Amniotic epithelial cell (primary cell): ENCODE results near the gene ZKSCAN1.
"Not testable (repeated sequence)": the region's sequence is repeated elsewhere in the genome, so short reads cannot be mapped to it uniquely, and the experiment has no call there.

Source experiments
- DNase-seq: peaks from one replicate; pipeline ENCODE4 v3.0.0-alpha.2; 2010; ENCODE audit warnings: low read depth

The ZKSCAN1 gene

DNA sequence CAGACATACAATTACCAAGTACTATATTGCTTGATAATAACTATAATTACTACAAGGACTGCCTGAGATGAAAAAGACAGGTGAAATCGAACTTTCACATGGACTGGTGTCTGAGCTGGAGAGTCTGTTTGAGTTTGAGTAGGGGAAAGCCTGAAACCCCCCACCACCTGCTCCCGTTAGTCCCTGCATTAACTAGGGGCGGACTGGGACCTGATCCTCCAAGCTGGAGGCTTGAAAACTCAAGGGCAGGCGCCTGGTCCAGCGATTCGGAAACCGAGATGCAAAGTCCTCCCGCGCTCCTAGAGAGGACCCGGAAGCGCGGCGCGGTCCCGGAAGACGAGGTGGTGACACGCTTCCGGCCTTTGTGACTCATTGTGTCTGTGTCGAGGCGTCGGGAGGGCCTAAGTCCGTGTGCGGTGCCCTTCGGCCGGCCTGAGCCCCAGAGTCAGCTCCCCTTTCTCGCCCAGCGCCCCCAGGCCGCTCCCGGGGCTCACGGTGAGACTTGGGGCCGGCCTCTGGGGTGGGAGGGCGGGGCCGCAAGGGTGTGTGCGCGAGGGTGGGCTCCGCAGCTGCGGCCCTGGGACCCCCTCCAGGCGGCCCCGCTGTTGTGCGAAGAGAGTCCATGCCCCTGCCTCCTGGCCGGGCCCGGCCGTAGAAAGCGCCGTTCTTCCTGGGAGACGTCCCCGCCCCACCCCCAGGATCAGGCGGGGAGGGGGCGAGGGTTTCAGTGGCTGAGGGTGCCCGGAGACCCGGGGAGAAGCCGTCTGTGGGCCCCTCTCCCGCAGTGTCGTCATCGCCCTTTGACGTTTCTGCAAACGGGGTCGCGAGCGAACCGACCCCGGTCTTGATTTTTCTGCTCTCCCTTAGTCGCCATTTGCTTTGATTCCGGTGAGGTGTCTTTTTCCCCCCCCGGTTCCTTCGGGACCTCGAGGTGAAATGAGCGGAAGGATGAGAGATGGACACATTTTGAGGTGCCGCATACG lies at the start of gene ZKSCAN1:
Gene ZKSCAN1 (plus strand): TSS at position 365 of the 983 bp plus-strand sequence. CDS start 7,911 bp downstream, outside the sequence.
- peak; percentile 90 for DNase-seq

DNA sequence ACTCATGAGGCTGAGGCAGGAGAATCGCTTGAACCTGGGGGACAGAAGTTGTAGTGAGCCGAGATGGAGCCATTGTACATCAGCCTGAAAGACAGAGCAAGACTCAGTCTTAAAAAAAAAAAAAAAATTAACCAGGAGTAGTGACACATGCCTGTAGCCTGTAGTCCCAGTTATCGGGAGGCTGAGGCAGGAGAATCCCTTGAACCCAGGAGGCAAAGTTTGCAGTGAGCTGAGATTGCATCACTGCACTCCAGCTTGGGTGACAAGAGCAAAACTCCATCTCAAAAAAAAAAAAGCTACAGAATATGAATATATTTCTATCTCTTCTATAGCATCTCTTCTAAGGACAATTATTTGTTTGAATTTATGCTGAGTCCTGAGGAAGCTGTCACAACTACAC lies 46.1 kb upstream of the ZKSCAN1 start:
- no peak for DNase-seq

DNA sequence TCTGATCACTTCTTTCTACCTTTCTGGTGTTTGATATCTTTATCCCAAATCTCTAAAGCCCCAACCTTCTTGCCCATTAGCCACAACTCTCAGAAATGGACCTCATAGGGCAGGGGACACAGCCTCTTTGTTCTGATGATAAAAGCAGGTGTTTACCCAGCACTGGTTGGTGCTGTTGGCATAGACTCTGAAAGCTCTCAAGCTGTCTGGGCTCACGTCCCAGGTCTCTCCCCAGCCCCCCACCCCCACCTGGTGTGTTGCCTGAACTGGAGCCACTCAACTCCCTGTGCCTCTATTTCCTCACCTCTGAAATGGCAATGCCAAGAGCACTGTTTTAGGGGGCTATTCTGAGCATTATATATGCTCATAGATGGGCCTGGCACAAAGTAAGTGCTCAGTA lies 45.6 kb upstream of the ZKSCAN1 start:
- not testable (repeated sequence) for DNase-seq

DNA sequence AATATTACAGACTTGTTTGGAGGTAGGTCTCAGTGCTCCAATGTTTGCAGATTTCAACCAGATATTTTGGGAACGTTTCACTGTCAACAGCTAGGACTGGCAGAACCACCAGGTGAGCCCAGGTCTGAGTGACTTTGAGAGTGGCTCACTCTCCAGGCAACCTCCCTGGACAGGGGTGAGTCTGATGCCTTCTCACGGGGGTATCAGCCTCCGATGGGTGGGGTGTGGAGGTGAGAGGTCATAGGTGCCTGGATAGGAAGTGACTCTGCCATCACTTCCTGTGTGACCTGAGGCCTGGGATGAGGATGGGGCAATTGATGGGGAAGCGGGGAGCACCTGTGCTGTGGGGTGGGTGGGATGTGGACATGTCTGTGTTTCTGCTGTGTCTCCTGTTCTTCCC lies 44.2 kb upstream of the ZKSCAN1 start:
- no peak for DNase-seq

DNA sequence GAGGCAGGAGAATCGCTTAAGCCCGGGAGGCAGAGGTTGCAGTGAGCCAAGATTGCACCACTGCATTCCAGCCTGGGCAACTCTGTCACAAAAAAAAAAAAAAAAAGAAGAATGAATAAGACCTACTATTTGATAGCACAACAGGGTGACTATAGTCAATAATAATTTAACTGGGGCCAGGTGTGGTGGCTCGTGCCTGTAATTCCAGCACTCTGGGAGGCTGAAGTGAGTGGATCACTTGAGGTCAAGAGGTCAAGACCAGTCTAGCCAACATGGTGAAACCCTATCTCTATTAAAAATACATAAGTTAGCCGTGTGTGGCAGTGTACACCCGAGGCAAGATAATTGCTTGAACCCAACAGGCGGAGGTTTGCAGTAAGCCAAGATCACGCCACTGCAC lies 41.6 kb upstream of the ZKSCAN1 start:
- DNase-seq: not testable (repeated sequence)

DNA sequence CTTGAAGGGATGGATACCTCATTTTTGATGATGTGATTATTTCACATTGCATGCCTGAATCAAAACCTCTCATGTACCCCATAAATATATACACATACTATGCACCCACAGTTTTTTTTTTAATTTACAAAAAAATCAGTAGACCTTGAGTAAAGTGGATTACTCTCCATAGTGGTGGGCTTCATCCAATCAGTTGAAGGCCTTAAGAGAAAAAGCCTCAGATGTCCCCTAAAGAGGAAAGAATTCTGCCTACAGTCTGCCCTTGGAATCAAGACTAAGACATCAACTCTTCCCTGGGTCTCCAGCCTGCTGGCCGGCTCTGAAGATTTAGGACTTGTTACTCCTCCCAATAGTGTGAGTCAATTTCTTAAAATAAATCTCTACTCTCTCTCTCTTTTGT lies 40.7 kb upstream of the ZKSCAN1 start:
- DNase-seq: no peak

DNA sequence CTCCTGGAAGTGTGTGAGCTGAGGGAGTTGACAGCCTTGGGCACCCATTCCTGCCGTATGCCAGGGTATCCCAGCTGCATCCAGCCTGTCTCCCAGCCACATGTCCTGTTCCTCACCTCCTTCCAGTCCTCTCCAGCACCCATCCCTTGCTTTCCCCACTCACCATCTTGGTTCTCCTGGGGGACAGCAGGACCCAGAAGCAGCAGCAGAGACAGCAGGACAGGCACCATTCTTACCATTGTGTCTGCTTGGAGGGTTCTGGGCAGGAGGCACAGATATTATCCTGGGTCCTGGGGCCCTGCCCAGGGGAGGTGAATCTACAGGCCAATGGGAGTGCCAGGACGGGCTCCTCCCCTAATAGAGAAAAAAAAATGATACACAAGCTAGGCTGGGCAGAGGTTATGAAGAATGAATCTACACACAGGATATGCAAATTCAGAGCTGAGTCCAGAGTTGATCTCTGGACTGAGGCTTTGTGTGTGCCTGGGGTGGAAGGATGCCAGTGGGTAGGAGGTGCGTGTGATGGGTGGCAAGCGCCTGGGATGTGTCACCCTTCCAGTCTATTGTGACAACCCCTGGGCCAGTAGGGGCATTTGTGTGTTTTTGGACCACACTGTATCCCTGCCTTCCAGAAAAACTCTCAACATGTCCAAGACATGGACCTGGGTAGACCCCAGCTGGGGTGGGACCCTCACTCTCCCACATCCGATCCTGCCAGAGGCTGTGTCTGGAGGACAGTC lies 39.4 kb upstream of the ZKSCAN1 start, which contains the start of gene AZGP1:
Gene AZGP1 (minus strand): TSS at position 250 of the 740 bp plus-strand sequence. CDS start 11 bp downstream, at position 239.
- peak; percentile 19 for DNase-seq

DNA sequence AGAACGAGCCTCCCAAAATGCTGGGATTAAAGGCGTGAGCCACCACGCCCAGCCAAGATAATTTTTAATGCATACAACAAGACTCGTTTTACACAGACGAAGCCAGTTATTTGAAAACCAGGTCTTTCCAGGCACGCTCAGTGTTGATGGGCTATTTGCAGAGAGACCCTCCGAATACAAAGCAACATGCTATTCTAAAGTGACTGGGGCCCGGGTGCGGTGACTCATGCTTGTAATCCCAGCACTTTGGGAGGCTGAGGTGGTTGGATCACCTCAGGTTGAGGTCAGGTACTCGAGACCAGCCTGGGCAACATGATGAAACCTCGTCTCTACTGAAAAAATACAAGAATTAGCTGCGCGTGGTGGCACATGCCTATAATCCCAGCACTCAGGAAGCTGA lies 38.8 kb upstream of the ZKSCAN1 start:
- DNase-seq: no peak

DNA sequence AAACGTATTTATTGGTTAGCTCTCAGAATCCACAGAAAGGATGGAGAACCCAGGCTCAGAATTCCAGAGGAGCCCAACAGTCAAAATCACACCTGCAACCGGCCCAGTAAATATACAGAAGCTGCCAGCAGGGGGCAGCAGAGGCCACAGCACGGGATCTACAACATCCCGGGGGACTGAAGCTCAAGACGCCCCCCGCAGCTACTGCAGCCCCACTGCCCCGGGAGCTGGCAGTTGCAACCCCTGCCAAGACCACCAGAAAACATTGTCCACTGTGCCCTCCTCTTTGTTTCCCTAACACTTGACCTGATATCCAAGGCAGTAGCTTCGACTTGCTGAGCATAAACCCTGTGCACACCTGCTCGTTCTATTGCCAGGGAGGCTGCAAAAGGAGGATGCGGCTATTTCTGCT lies 35.6 kb upstream of the ZKSCAN1 start:
- not testable (repeated sequence) for DNase-seq

DNA sequence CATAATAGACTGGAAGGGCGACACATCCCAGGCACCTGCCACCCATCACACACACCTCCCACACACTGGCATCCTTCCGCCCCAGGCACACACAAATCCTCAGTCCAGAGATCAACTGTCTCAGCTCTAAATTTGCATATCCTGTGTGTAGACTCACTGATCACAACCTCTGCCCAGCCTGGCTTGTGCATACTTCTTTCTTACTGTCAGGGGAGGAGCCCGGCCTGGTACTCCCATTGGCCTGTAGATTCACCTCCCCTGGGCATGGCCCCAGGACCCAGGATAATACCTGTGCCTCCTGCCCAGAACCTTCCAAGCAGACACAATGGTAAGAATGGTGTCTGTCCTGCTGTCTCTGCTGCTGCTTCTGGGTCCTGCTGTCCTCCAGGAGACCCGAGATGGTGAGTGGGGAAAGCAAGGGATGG lies 34.9 kb upstream of the ZKSCAN1 start:
- DNase-seq: not testable (repeated sequence)

DNA sequence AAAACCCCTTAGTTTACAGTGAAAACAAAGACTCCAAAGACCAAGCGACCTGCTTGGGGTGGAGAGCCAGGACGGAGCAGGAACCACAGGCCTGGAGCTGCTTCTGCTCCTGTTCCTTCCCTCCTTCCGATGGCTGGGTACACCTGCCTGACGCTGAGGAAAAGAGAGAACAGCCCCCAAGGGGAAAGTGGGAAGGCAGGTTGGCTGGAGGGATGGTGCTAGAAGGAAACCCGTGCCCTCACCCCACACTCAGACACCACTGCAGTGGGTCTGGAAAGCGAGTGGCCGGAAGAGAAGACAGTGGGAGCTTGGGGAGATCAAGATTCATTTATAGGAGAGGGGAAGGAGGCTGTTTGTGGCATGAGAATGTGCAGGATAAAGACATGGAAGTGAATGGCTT lies 34.3 kb upstream of the ZKSCAN1 start:
- DNase-seq: not testable (repeated sequence)

DNA sequence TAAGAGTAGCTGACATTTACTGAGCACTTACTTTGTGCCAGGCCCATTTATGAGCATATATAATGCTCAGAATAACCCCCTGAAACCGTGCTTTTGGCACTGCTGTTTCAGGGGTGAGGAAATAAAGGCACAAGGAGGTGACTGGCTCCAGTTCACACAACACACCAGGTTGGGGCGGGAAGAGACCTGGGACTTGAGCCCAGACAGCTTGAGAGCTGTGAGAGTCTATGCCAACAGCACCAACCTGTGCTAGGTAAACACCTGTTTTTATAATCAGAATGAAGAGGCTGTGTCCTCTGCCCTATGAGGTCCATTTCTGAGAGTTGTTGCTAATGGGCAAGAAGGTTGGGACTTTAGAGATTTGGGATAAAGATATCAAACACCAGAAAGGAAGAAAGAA lies 30.8 kb upstream of the ZKSCAN1 start:
- DNase-seq: no peak

DNA sequence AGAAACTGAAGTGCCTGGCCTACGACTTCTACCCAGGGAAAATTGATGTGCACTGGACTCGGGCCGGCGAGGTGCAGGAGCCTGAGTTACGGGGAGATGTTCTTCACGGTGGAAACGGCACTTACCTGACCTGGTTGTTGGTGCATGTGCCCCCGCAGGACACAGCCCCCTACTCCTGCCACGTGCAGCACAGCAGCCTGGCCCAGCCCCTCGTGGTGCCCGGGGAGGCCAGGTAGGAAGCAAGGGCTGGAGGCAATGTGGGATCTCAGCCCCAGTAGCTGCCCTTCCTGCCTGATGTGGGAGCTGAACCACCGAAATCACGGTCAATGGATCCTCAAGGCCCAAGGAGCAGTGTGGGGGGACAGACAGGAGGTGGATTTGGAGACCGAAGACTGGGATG lies 28.1 kb upstream of the ZKSCAN1 start:
- DNase-seq: not testable (repeated sequence)

DNA sequence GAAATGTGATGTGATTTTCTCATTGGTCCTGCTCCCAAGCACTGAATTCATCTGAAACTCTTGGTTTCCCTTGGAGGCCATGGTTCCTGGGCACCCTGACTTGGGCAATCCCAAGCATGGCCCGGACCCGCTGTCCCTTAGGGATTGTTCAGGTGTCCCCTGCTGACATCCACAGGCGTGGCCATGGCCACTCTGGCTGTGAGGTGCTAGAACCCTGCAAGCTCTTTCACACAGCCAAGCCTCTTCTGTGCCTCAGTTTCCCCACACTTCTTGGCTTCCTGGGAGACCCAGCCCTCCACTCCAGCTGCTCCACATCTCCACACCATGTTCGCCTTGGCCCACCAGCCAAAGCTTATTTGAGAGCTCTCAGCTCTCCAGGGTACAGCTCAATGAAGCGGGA lies 27.6 kb upstream of the ZKSCAN1 start:
- no peak for DNase-seq

DNA sequence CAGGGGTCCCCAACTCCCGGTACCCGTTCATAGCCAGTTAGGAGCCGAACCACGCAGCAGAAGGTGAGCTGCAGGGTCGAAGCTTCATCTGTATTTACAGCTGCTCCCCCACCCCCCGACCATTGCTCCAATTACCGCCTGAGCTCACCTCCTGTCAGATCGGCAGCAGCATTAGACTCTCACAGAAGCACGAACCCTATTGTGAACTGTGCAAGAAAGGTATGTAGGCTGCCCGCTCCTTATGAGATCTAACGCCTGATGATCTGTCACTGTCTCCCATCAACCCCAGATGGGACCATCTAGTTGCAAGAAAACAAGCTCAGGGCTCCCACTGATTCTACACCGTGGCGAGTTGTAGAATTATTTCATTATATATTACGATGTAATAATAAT lies 24.9 kb upstream of the ZKSCAN1 start:
- DNase-seq: no peak

DNA sequence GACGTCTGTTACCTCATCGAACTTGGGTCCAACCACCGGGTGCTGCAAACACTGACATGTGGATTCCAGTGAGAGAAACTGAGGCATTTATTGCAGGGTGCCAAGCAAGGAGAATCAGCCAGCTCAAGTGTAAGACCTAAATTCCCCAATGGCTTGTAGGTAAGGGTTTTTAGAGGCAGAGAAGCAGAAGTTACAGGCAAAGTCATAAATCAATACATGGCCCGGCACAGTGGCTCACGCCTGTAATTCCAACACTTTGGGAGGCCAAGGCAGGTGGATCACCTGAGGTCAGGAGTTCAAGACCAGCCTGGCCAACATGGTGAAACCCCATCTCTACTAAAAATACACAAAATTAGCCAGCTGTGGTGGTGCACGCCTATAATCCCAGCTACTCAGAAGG lies 23.9 kb upstream of the ZKSCAN1 start:
- not testable (repeated sequence) for DNase-seq

DNA sequence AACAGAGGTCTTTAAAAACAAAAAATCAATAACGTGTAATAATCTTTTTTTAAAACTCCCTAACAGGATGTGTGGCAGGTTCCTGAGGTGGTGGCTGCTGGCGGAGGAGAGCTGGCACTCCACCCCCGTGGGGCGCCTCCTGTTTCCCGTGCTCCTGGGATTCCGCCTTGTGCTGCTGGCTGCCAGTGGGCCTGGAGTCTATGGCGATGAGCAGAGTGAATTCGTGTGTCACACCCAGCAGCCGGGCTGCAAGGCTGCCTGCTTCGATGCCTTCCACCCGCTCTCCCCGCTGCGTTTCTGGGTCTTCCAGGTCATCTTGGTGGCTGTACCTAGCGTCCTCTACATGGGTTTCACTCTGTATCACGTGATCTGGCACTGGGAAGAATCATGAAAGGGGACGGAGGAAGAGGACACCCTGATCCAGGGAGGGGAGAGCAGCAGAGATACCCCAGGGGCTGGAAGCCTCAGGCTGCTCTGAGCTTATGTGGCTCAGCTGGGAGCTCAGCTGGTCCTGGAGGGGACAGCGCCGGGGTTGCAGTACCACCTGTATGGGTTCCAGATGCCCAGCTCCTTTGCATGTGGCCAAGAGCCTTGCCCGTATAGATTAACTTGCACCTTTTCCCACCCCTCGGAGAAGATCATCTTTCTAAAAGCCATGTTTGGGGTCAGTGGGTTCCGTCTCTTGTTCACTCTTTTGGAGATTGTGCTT lies 22.9 kb upstream of the ZKSCAN1 start:
- DNase-seq: no peak

DNA sequence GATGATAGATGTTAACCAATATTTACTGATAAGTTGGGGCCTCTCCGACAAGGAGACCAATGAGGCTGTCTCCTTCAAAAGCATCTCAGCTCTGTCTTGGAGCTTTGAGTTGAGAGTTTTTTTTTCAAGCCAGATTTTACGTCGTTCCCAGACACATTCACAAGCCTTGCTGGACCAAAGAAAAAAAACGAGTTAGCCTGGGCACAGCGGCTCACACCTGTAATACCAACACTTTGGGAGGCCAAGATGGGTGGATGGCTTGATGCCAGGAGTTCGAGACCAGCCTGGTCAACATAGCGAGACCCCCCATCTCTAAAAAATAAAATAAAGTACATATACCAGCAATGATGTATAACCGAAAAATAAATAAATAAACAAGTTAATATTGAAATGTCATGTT lies 20.6 kb upstream of the ZKSCAN1 start:
- no peak for DNase-seq

DNA sequence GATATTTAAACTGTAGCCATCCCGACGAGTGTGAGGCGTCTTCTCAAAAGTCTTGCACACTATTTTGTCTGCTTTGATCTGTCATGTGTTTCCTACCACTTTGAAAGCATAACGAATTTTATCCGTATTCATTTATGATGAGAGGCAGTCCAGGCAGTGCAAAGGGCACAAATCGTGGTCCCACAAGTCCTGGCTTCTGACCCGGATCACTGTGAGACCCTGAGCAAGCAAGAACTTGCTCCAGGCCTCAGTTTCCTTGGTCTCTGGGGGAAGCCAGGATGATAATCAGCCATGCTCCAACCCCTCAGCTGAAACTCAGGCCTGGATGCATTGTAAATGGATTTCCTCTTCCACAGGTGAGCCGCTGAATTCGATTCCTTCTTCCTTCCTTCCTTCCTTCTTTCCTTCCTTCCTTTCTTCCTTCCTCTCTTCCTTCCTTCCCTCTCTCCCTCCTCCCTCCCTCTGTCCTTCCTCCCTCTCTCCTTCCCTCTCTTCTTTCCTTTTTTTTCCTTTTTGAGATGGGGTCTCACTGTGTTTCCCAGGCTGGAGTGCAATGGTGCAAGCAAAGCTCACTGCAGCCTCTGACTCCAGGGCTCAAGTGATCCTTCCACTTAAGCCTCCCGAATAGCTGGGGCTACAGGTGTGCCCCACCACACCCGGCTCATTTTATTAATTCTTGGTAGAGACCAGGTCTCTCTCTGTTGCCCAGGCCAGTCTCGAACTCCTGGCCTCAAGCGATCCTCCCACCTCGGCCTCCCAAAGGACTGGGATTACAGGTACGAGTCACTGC lies 18.4 kb upstream of the ZKSCAN1 start:
- DNase-seq: no peak

DNA sequence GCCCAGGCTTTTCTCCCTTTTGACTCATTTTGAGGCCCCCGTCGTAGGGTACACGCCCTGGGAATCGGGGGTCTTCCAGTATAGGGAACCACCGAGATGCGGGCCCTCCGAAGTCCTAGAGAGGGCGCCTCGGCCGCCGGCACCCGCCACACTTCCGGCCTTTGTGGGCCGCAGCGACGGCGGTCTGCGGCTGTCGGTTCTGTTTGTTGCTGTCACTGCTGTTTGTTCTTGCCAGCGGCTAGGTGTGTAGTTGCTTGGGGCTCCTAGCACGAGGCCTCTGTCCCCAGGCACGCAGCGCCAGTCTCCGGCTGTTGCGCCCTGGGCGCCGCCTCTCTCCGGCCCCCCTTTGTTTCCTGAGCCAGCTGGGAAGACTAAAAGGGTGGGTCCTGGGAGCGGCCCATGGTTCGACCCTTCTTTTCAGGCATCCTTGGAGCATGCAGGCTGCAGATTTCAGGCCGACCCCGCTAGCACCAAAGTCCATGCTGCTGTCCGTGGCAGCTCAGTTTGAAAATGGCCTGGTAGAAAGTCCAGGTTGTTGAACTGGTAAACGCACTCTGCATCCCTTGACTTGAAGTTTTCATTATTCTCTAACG lies 17.8 kb upstream of the ZKSCAN1 start:
- DNase-seq: peak; percentile 31

DNA sequence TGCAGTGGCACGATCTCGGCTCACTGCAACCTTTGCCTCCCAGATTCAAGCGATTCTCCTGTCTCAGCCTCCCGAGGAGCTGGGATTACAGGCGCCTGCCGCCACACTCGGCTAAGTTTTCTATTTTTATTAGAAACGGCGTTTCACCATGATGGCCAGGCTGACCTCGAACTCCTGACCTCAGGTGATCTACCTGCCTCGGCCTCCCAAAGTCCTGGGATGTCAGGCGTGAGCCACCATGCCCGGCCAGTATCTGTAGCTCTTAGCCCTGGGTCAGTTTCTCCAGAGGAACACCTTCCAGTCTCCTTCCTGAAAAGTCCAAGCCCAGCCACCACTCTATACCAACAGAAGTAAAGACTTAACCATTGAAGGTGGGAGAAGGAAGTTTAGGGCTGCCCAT lies 15.2 kb upstream of the ZKSCAN1 start:
- DNase-seq: no peak
